Peyer's patch (tissue), 4 donors: ENCODE measurements around the gene LIX1.

Source experiments
- POLR2A ChIP-seq, 2 donors: fragments of 450-650 bp; IDR thresholded peaks; one replicate each; pipeline ENCODE4 v1.5.1; 2017; ENCODE audit warnings: antibody characterized with exemption in 2 of 2, mild to moderate bottlenecking in 2 of 2, moderate library complexity in 2 of 2
- TF ChIP-seq, protein P1 (sequence below), 6 experiments: fragments of 450-650 bp in 4 of 6; fragments of 200-600 bp in 2 of 6; sonication (generic) in 1 of 6; IDR thresholded peaks; one replicate each; pipeline ENCODE4 v1.5.1; 2017 to 2019; ENCODE audit warnings: antibody characterized with exemption in 6 of 6, mild to moderate bottlenecking in 3 of 6, moderate library complexity in 1 of 6

DNA sequence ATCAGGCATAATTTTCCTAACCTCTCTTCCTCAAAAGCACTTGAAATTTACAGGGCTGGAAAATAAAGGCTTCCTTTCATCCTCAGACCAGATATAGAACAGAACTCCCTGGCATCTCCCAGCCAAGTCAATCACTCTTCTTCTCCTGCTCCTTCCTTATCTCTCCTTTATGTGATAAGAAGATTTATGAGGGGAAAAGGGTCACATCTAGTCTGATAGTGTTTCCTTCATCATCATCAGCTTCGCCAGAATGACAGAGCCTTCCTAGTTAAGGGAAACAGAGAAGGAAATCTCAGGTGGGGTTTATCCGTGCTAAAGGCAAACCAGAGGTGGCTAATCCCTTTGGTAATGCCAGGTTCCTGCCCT lies 36.2 kb downstream of the LIX1 start:
- TF ChIP-seq, protein P1, sequence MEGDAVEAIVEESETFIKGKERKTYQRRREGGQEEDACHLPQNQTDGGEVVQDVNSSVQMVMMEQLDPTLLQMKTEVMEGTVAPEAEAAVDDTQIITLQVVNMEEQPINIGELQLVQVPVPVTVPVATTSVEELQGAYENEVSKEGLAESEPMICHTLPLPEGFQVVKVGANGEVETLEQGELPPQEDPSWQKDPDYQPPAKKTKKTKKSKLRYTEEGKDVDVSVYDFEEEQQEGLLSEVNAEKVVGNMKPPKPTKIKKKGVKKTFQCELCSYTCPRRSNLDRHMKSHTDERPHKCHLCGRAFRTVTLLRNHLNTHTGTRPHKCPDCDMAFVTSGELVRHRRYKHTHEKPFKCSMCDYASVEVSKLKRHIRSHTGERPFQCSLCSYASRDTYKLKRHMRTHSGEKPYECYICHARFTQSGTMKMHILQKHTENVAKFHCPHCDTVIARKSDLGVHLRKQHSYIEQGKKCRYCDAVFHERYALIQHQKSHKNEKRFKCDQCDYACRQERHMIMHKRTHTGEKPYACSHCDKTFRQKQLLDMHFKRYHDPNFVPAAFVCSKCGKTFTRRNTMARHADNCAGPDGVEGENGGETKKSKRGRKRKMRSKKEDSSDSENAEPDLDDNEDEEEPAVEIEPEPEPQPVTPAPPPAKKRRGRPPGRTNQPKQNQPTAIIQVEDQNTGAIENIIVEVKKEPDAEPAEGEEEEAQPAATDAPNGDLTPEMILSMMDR (IDR thresholded peaks at IDR 0.05), result no peak
- TF ChIP-seq POLR2A (IDR thresholded peaks at IDR 0.05), result no peak
